SU-DHL-6 (cell line): ENCODE results near the gene SSC5D.

Experiments
- H2AFZ ChIP-seq: fragments of 200-600 bp; sonication (generic); 2 replicates; pipeline ENCODE4 v1.6.1; 2014; ENCODE audit warnings: low read depth, mild to moderate bottlenecking, moderate library complexity, mixed read lengths, antibody characterized with exemption, low read length; ENCODE audit not compliant: severe bottlenecking
- H3F3A ChIP-seq: fragments of 200-600 bp; shearing (Covaris generic); 2 replicates; pipeline ENCODE4 v1.6.0; 2016; ENCODE audit warnings: antibody characterized with exemption, mild to moderate bottlenecking; ENCODE audit not compliant: insufficient read depth
- H3K27ac ChIP-seq: fragments of 200-600 bp; sonication (generic); 2 replicates; pipeline ENCODE4 v1.5.1; 2016; ENCODE audit warnings: low read depth, mild to moderate bottlenecking, low read length, moderate library complexity, mixed read lengths
- H3K27me3 ChIP-seq: fragments of 200-600 bp; sonication (generic), shearing (Covaris generic); 2 replicates; pipeline ENCODE4 v1.6.0; 2014; ENCODE audit warnings: mild to moderate bottlenecking, low read length
- H3K36me3 ChIP-seq: fragments of 200-600 bp; sonication (generic); 2 replicates; pipeline ENCODE4 v1.6.1; 2014; ENCODE audit warnings: mild to moderate bottlenecking, low read length, mixed read lengths
- H3K4me2 ChIP-seq: fragments of 300-600, 200-600 bp; shearing (Covaris generic), sonication (generic); 2 replicates; pipeline ENCODE4 v1.6.0; 2014; ENCODE audit warnings: low read length, low read depth, mild to moderate bottlenecking; ENCODE audit not compliant: poor library complexity, severe bottlenecking
- H3K4me3 ChIP-seq: fragments of 200-600 bp; sonication (generic); 2 replicates; pipeline ENCODE4 v1.5.1; 2014; ENCODE audit warnings: antibody characterized with exemption, low read length, mild to moderate bottlenecking, mixed read lengths; ENCODE audit not compliant: insufficient read depth, poor library complexity, severe bottlenecking
- H3K79me2 ChIP-seq: fragments of 200-600 bp; sonication (generic); 2 replicates; pipeline ENCODE4 v1.6.1; 2014; ENCODE audit warnings: mild to moderate bottlenecking, low read length, moderate library complexity; ENCODE audit not compliant: insufficient read depth
- H3K9ac ChIP-seq: fragments of 200-600 bp; sonication (generic); 2 replicates; pipeline ENCODE4 v1.7.0; 2014; ENCODE audit warnings: mild to moderate bottlenecking, low read length
- H3K9me2 ChIP-seq: fragments of 200-600 bp; sonication (generic); replicated peaks from 2 replicates; pipeline ENCODE4 v1.6.1; 2014; ENCODE audit warnings: low read length; ENCODE audit not compliant: insufficient read depth
- H3K9me3 ChIP-seq: fragments of 200-600 bp; sonication (generic); 2 replicates; pipeline ENCODE4 v1.6.1; 2014; ENCODE audit warnings: low read length, mixed read lengths; ENCODE audit not compliant: insufficient read depth
- H4K20me1 ChIP-seq: fragments of 200-600 bp; sonication (generic); 2 replicates; pipeline ENCODE4 v1.6.1; 2014; ENCODE audit warnings: low read depth, mild to moderate bottlenecking, antibody characterized with exemption, low read length, moderate library complexity, mixed read lengths
- CTCF ChIP-seq: fragments of 200-600 bp; sonication (generic); IDR thresholded peaks from one replicate; pipeline ENCODE4 v1.5.1; 2017; ENCODE audit warnings: antibody characterized with exemption, mild to moderate bottlenecking, low read length, moderate library complexity; ENCODE audit not compliant: insufficient read depth, poor library complexity, severe bottlenecking
- EZH2phosphoT487 ChIP-seq: fragments of 200-600 bp; sonication (generic), shearing (Covaris generic); conservative IDR thresholded peaks from 2 replicates; pipeline ENCODE4 v1.6.1; 2018; ENCODE audit warnings: mild to moderate bottlenecking, antibody characterized with exemption, low read length, moderate library complexity, mixed read lengths

Gene SSC5D

GRCh38 chr19:55546011-55546410 lies 57.8 kb downstream of the SSC5D start:
- Histone ChIP-seq H3K4me2 (no peak overlapping the region), H3K9me2 (no peaks in the 10 kb centered on the region), H3K27me3 (no peaks in the 10 kb centered on the region), H3K9ac (no peak overlapping the region), H3K9me3 (no peaks in the 10 kb centered on the region), H3K27ac (no peak overlapping the region), H3K79me2 (no peaks in the 10 kb centered on the region), H3F3A (no peaks in the 10 kb centered on the region), H3K36me3 (no peaks in the 10 kb centered on the region), H4K20me1 (no peaks in the 10 kb centered on the region), H2AFZ (no peak overlapping the region), H3K4me3 (no peak overlapping the region)
- no peak for TF ChIP-seq CTCF
- no peak for TF ChIP-seq EZH2phosphoT487

- Histone ChIP-seq H3K27ac (no peak overlapping the region), H3K4me3 (no peak overlapping the region), H3K9ac (no peak overlapping the region)
Measured at GRCh38 chr19:55546822-55547614, 58.8 kb downstream of the SSC5D start.

DNA sequence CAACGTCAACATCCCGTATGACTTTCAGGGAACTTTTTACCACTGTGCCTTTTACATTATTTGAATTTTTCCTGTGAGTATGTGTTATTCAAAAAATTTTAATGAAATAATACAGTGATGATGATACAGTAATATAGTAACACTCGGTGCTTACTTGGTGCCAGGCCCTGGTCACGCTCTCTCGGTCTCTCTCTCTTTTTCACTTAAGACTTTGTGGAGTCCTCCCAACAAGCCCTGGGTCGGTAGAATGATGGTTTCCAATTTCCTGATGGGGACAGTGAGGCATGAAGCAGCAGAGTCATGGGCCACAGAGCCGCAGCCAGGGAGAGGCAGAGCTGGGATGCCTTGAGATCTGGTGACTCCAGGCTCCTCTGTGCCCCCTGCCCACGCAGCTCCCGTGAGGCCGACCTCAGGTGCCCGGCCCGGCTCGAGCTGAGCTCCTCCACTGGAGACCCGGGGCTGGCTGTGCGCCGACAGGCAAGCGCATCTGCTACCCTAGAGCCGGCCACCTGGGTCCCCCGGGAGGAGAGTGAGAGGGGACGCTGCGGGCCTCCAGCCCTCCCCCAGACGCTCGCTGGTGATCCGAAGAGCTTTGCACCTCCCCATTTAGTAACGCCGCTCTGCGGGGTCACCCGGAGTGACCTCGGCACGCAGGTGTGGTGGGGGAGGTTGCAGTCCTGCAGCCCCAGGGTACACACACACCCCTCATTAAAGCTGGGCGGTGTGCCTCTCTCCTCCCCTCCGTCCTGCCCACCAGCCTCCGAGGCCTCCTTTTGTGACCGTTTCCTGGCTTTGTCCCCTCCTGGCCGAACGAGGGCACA lies 61.5 kb downstream of the SSC5D start:
- H3K9ac ChIP-seq, result no peak overlapping the region
- no peaks in the 10 kb centered on the region for H3F3A ChIP-seq
- no peaks in the 10 kb centered on the region for H3K79me2 ChIP-seq
- TF ChIP-seq EZH2phosphoT487, result no peak
- no peak for TF ChIP-seq CTCF
- no peaks in the 10 kb centered on the region for H3K9me3 ChIP-seq
- H4K20me1 ChIP-seq, result no peaks in the 10 kb centered on the region
- H3K9me2 ChIP-seq, result no peaks in the 10 kb centered on the region
- no peak overlapping the region for H3K4me2 ChIP-seq
- H3K27ac ChIP-seq, result no peak overlapping the region
- H2AFZ ChIP-seq, result no peak overlapping the region
- no peaks in the 10 kb centered on the region for H3K27me3 ChIP-seq
- no peaks in the 10 kb centered on the region for H3K36me3 ChIP-seq
- H3K4me3 ChIP-seq, result no peak overlapping the region

More at GRCh38 chr19:55546822-55547614, 58.8 kb downstream of the SSC5D start:
- no peaks in the 10 kb centered on the region for H4K20me1 ChIP-seq
- TF ChIP-seq CTCF, result no peak
- TF ChIP-seq EZH2phosphoT487, result no peak
- H3F3A ChIP-seq, result no peaks in the 10 kb centered on the region
- no peaks in the 10 kb centered on the region for H3K36me3 ChIP-seq
- H3K4me2 ChIP-seq, result no peak overlapping the region
- no peaks in the 10 kb centered on the region for H3K79me2 ChIP-seq
- H2AFZ ChIP-seq, result no peak overlapping the region
- H3K9me2 ChIP-seq, result no peaks in the 10 kb centered on the region
- H3K9me3 ChIP-seq, result no peaks in the 10 kb centered on the region
- no peaks in the 10 kb centered on the region for H3K27me3 ChIP-seq
